NCI-H345 treated with DMSO at 0.1 percent for 48 hours (cell line): ENCODE results near the gene FRA10AC1.

ENCODE experiments used
- DNase-seq: peaks from one replicate; lab custom pipeline; 2025; ENCODE audit not compliant: unreplicated experiment; lab: John Stamatoyannopoulos, UW

The FRA10AC1 gene

DNA sequence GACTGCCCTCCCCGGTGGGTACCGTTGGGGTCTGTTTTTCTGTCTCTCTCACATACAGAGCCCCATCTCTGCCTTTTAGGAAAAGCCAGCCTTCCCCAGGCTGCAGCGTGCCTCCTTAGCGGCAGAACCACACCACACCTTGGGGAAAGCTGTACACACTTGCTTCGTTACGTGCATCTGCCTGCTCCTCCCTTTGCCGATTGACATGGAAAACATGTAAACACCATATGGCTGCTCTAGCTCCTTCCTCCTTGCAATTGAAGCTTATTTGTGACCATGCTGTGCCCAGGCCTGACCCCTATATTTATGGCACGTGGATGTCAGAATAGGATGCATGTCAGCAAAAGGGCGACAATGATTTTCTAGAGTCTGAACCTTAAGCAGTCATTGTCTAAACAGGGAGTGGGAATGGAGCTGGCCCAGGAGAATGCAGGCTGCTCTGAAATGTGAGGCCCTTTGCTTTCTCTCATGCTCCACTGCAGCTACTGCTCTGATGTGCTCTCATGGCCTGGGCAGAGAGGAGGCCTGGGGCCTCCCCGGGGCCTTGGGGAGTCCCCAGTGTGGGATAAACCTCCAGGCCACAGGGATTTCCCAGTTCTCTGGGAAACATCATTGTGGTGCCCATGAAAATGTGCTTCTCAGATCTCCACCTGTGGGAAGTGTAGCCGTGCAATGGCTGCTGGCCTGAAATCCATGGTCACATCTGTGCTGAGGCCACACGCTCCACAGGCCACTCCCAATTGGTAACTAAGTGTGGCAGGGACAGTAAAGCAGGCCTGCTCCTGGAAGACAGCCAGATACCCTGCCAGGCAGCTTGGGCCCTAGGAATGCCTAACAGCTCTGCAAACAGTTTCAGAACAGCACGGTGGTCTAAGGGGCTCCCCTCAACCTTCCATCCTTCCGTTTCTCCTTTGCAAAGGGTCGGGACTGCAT, 71.5 kb downstream of the FRA10AC1 start:
- no peak for DNase-seq

GRCh38 chr10:93629647-93630305, 72.6 kb downstream of the FRA10AC1 start:
- no peak for DNase-seq

DNA sequence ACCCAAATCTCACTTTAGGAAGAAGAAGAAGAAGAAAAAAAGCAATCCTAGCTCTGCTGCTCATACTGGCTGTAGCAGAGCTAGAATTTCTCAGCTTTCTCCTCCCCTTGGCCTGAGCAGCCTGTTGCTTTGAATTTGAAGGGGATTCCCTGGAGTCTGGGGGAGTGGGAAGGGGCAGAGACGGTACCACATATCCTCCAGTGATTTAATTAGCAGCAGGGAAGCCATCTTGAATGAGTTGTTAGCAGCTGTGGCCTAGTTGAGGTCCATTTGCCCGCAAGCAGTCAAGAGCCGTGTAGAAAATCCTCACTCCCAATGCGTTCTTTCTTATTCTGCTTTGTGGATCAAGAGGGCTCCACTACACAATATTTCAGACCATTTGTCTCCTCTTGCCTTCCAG, 73.5 kb downstream of the FRA10AC1 start:
- no peak for DNase-seq

GRCh38 chr10:93622942-93623341, 79.5 kb downstream of the FRA10AC1 start:
- DNase-seq: no peak

GRCh38 chr10:93620925-93621324, 81.5 kb downstream of the FRA10AC1 start:
- no peak for DNase-seq
